Liver (tissue), 9 donors: ENCODE data around the gene CDC42BPG. TPM values are rescaled to one million over a fixed set of nuclear protein-coding genes. Genes with fewer than 3 reads are reported as not detected.

Source experiments
- DNase-seq: peaks from one replicate; pipeline ENCODE4 v3.0.0-alpha.2; 2017; ENCODE audit warnings: low spot score
- H3K27ac ChIP-seq, 2 donors: one replicate each; pipeline ENCODE4 v1.7.0; 2013; ENCODE audit warnings: inconsistent platforms in 2 of 2, low read length in 2 of 2, control low read depth in 1 of 2, low read depth in 1 of 2, mild to moderate bottlenecking in 1 of 2
- H3K27me3 ChIP-seq, 4 donors: one replicate each; pipeline versions ENCODE4 v1.6.1 to v1.7.0; 2013; ENCODE audit warnings: low read length in 3 of 4, inconsistent platforms in 1 of 4, mild to moderate bottlenecking in 1 of 4, moderate library complexity in 1 of 4; ENCODE audit not compliant: control insufficient read depth in 4 of 4, insufficient read depth in 4 of 4
- H3K36me3 ChIP-seq, 4 donors: one replicate each; pipeline versions ENCODE4 v1.6.1 to v1.7.0; 2013; ENCODE audit warnings: low read length in 3 of 4, mild to moderate bottlenecking in 3 of 4, low read depth in 1 of 4, moderate library complexity in 1 of 4; ENCODE audit not compliant: control insufficient read depth in 4 of 4, insufficient read depth in 3 of 4
- H3K4me1 ChIP-seq, 4 donors: one replicate each; pipeline versions ENCODE4 v1.6.1 to v1.7.0; 2013; ENCODE audit warnings: low read length in 3 of 4, mild to moderate bottlenecking in 3 of 4, moderate library complexity in 1 of 4; ENCODE audit not compliant: control insufficient read depth in 4 of 4, insufficient read depth in 4 of 4
- H3K4me3 ChIP-seq, 3 donors: one replicate each; pipeline versions ENCODE4 v1.6.1 to v1.7.0; 2013; ENCODE audit warnings: low read length in 3 of 3, control low read depth in 1 of 3, low read depth in 1 of 3, mild to moderate bottlenecking in 1 of 3
- H3K9ac ChIP-seq, 2 donors: one replicate each; pipeline ENCODE4 v1.7.0; 2013; ENCODE audit warnings: low read length in 2 of 2, mild to moderate bottlenecking in 2 of 2, moderate library complexity in 2 of 2, control low read depth in 1 of 2, low read depth in 1 of 2
- H3K9me3 ChIP-seq, 4 donors: one replicate each; pipeline versions ENCODE4 v1.6.1 to v1.7.0; 2013; ENCODE audit warnings: low read length in 3 of 4; ENCODE audit not compliant: control insufficient read depth in 4 of 4
- EGR1 ChIP-seq, 2 donors: IDR thresholded peaks; 2 replicates each; pipeline ENCODE4 v1.6.1; 2016 to 2018; ENCODE audit warnings: antibody characterized with exemption in 2 of 2, low read depth in 2 of 2
- FOXA1 ChIP-seq: IDR thresholded peaks from 2 replicates; pipeline ENCODE4 v1.6.1; 2016; ENCODE audit warnings: antibody characterized with exemption
- FOXA2 ChIP-seq: IDR thresholded peaks from 2 replicates; pipeline ENCODE4 v1.6.1; 2016; ENCODE audit warnings: antibody characterized with exemption
- GABPA ChIP-seq, 2 donors: IDR thresholded peaks in 1 of 2; conservative IDR thresholded peaks in 1 of 2; 2 replicates each; pipeline ENCODE4 v1.6.1; 2016; ENCODE audit warnings: antibody characterized with exemption in 2 of 2, mild to moderate bottlenecking in 1 of 2, moderate library complexity in 1 of 2
- HNF4A ChIP-seq, 2 donors: conservative IDR thresholded peaks; 2 replicates each; pipeline ENCODE4 v1.6.1; 2016; ENCODE audit warnings: antibody characterized with exemption in 2 of 2, mild to moderate bottlenecking in 2 of 2
- HNF4G ChIP-seq: IDR thresholded peaks from 2 replicates; pipeline ENCODE4 v1.6.1; 2016; ENCODE audit warnings: antibody characterized with exemption
- JUND ChIP-seq, 2 donors: IDR thresholded peaks; 2 replicates each; pipeline ENCODE4 v1.6.1; 2016; ENCODE audit warnings: antibody characterized with exemption in 2 of 2
- NR2F2 ChIP-seq: IDR thresholded peaks from 2 replicates; pipeline ENCODE4 v1.6.1; 2016; ENCODE audit warnings: antibody characterized with exemption
- RAD21 ChIP-seq, 2 donors: IDR thresholded peaks; 2 replicates each; pipeline ENCODE4 v1.6.1; 2016; ENCODE audit warnings: antibody characterized with exemption in 2 of 2, mild to moderate bottlenecking in 2 of 2
- RXRA ChIP-seq, 2 donors: IDR thresholded peaks; 2 replicates each; pipeline ENCODE4 v1.6.1; 2017 to 2018; ENCODE audit warnings: antibody characterized with exemption in 2 of 2, mild to moderate bottlenecking in 1 of 2
- SP1 ChIP-seq: IDR thresholded peaks from 2 replicates; pipeline ENCODE4 v1.6.1; 2018; ENCODE audit warnings: antibody characterized with exemption, mild to moderate bottlenecking
- TAF1 ChIP-seq: conservative IDR thresholded peaks from 2 replicates; pipeline ENCODE4 v1.6.1; 2016; ENCODE audit warnings: antibody characterized with exemption, mild to moderate bottlenecking
- YY1 ChIP-seq: IDR thresholded peaks from 2 replicates; pipeline ENCODE4 v1.6.1; 2016; ENCODE audit warnings: antibody characterized with exemption, mild to moderate bottlenecking
- WGBS: extraction: QIAGEN DNeasy Blood & Tissue Kit; methylation state at CpG from one replicate; pipeline ENCODE4 v1.1.7; 2013; 5-methylcytosine and 5-hydroxymethylcytosine counted together
- polyA plus RNA-seq, 2 donors: library from polyadenylated mRNA; stranded (reverse) in 1 of 2; unstranded in 1 of 2; fragments of 200-250 nt in 1 of 2; fragments of >200 nt in 1 of 2; fragmentation: Nextera tagmentation in 1 of 2; extraction: Ambion mirVana in 1 of 2; gene quantifications; one replicate each; pipeline versions ENCODE4 v1.2.1 to v1.2.3, GENCODE V29; 2013 to 2015
- total RNA-seq, 2 donors: library from RNA; depleted of rRNA; stranded (reverse); fragments of >200 nt; gene quantifications; one replicate each; pipeline ENCODE4 v1.2.3, GENCODE V29; 2014
- TF ChIP-seq, protein P1 (sequence below): IDR thresholded peaks from 2 replicates; pipeline ENCODE4 v1.6.1; 2016; ENCODE audit warnings: antibody characterized with exemption, mild to moderate bottlenecking
- TF ChIP-seq, protein P2 (sequence below): IDR thresholded peaks from 2 replicates; pipeline ENCODE4 v1.6.1; 2016; ENCODE audit warnings: antibody characterized with exemption
- TF ChIP-seq, protein P3 (sequence below): fragments of 150-350 bp; IDR thresholded peaks from 2 replicates; pipeline ENCODE4 v1.5.1; 2017; ENCODE audit warnings: improper control_type of control experiment, low read depth, low read length; ENCODE audit not compliant: missing input control
- TF ChIP-seq, protein P4 (sequence below): IDR thresholded peaks from 2 replicates; pipeline ENCODE4 v1.6.1; 2016; ENCODE audit warnings: antibody characterized with exemption
- donor health status: healthy.
- donor health status: healthy.
- donor health status: healthy.
- donor health status: healthy.
- donor health status: healthy.

Gene CDC42BPG
- total and polyA plus RNA-seq, 4 donors = 0.18 to 1.2 (median 0.58) TPM

DNA sequence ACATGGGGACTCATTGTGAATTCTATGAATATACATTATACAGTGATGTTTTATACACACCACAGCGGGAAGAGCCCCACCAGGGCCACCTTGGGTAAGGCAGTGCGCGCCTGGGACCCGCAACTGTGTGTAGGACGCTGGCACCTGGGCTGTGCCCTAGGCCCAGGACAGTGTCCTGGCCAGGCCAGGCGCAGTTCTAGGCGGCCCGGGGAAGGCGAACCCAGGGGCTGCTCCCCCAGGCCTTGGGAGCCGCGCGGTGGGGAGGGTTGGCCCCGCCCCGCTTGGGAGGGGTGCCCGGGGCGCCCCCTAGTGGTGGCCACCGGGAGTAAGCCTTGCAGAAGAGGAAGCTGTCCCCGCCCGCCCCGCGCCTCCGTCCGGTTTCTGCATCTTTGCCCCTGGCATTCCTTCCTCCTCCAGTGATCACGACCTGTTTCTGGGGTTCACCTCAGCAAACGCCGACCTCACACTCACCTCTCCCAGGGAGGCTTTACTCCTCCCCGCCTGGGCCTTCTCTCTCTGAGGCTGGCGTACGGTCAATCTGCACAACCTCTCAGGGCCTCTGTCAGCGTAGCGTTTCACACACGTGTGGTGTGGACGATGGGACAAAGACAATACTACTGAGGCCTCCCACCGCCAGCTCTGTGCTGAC lies 43.4 kb upstream of the CDC42BPG start (continued):
- TF ChIP-seq JUND (IDR thresholded peaks at IDR 0.05) (no peak), FOXA2 (no peak)
- TF ChIP-seq, protein P1, sequence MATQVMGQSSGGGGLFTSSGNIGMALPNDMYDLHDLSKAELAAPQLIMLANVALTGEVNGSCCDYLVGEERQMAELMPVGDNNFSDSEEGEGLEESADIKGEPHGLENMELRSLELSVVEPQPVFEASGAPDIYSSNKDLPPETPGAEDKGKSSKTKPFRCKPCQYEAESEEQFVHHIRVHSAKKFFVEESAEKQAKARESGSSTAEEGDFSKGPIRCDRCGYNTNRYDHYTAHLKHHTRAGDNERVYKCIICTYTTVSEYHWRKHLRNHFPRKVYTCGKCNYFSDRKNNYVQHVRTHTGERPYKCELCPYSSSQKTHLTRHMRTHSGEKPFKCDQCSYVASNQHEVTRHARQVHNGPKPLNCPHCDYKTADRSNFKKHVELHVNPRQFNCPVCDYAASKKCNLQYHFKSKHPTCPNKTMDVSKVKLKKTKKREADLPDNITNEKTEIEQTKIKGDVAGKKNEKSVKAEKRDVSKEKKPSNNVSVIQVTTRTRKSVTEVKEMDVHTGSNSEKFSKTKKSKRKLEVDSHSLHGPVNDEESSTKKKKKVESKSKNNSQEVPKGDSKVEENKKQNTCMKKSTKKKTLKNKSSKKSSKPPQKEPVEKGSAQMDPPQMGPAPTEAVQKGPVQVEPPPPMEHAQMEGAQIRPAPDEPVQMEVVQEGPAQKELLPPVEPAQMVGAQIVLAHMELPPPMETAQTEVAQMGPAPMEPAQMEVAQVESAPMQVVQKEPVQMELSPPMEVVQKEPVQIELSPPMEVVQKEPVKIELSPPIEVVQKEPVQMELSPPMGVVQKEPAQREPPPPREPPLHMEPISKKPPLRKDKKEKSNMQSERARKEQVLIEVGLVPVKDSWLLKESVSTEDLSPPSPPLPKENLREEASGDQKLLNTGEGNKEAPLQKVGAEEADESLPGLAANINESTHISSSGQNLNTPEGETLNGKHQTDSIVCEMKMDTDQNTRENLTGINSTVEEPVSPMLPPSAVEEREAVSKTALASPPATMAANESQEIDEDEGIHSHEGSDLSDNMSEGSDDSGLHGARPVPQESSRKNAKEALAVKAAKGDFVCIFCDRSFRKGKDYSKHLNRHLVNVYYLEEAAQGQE = no peak
- TF ChIP-seq, protein P2, sequence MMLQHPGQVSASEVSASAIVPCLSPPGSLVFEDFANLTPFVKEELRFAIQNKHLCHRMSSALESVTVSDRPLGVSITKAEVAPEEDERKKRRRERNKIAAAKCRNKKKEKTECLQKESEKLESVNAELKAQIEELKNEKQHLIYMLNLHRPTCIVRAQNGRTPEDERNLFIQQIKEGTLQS = no peak

DNA sequence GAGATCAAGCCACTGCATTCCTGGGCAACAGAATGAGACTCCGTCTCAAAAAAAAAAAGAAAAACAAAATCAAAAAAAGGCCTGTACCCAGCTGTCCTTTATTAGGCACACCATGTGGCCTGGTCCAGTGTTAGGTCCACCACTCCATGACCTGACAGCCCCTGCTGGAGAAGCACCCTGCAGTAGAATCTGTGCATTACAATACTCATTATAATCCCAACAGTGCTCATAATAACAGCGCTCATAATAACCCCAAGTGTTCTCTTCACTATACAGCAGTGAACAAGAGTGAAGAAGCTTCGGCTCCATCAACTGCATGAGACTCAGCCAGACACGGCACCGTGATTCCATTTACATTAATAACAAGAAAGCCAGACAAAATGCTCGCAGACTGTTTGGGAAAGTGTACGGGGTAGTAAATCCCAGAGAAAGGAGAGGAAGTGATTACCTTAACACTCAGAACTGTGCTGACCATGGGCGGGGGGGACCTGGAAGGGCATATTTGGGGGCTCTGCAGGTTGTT lies 42.8 kb upstream of the CDC42BPG start:
- TF ChIP-seq RAD21 (IDR thresholded peaks at IDR 0.05) = no peak
- TF ChIP-seq GABPA (IDR thresholded peaks at IDR 0.05 in 1 of 2, conservative IDR thresholded peaks at IDR 0.05 in 1 of 2) = no peak
- TF ChIP-seq YY1 = no peak
- TF ChIP-seq, protein P3, sequence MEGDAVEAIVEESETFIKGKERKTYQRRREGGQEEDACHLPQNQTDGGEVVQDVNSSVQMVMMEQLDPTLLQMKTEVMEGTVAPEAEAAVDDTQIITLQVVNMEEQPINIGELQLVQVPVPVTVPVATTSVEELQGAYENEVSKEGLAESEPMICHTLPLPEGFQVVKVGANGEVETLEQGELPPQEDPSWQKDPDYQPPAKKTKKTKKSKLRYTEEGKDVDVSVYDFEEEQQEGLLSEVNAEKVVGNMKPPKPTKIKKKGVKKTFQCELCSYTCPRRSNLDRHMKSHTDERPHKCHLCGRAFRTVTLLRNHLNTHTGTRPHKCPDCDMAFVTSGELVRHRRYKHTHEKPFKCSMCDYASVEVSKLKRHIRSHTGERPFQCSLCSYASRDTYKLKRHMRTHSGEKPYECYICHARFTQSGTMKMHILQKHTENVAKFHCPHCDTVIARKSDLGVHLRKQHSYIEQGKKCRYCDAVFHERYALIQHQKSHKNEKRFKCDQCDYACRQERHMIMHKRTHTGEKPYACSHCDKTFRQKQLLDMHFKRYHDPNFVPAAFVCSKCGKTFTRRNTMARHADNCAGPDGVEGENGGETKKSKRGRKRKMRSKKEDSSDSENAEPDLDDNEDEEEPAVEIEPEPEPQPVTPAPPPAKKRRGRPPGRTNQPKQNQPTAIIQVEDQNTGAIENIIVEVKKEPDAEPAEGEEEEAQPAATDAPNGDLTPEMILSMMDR = no peak
- TF ChIP-seq, protein P4, sequence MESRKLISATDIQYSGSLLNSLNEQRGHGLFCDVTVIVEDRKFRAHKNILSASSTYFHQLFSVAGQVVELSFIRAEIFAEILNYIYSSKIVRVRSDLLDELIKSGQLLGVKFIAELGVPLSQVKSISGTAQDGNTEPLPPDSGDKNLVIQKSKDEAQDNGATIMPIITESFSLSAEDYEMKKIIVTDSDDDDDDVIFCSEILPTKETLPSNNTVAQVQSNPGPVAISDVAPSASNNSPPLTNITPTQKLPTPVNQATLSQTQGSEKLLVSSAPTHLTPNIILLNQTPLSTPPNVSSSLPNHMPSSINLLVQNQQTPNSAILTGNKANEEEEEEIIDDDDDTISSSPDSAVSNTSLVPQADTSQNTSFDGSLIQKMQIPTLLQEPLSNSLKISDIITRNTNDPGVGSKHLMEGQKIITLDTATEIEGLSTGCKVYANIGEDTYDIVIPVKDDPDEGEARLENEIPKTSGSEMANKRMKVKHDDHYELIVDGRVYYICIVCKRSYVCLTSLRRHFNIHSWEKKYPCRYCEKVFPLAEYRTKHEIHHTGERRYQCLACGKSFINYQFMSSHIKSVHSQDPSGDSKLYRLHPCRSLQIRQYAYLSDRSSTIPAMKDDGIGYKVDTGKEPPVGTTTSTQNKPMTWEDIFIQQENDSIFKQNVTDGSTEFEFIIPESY = no peak
- TF ChIP-seq FOXA1 = no peak
- TF ChIP-seq, protein P2 = no peak
- no peak for TF ChIP-seq EGR1 (IDR thresholded peaks at IDR 0.05; ENCODE audit: low read depth in 2 of 2)
- no peak for TF ChIP-seq JUND (IDR thresholded peaks at IDR 0.05)
- TF ChIP-seq RXRA (IDR thresholded peaks at IDR 0.05) = no peak
- no peak for TF ChIP-seq HNF4G
- no peak for TF ChIP-seq HNF4A (conservative IDR thresholded peaks at IDR 0.05)
- no peak for TF ChIP-seq FOXA2
- no peak for TF ChIP-seq SP1
- TF ChIP-seq, protein P1 = no peak
- no peak for TF ChIP-seq NR2F2
- TF ChIP-seq TAF1 = no peak
- H3K9me3 ChIP-seq = no peaks in the 10 kb centered on the region
- peak overlapping the region; percentile 52 to 62 for H3K27ac ChIP-seq
- H3K4me1 ChIP-seq = peaks cover 10 to 42% (median 34%) of the 10 kb centered on the region in 4 donors
- H3K36me3 ChIP-seq = no peaks in the 10 kb centered on the region
- no peak overlapping the region for H3K4me3 ChIP-seq
- WGBS = 80% methylated on average over 8 of the region's 8 CpGs
- H3K9ac ChIP-seq = no peak overlapping the region
- no peaks in the 10 kb centered on the region for H3K27me3 ChIP-seq
- DNase-seq = no peak
